Measurements from ENCODE around the gene TGM5. TPM values are rescaled to one million over a fixed set of nuclear protein-coding genes. Genes with fewer than 3 reads are reported as not detected.

The TGM5 gene
- total and polyA plus RNA-seq, 11 donors = 1.2 TPM; not detected in 10

DNA sequence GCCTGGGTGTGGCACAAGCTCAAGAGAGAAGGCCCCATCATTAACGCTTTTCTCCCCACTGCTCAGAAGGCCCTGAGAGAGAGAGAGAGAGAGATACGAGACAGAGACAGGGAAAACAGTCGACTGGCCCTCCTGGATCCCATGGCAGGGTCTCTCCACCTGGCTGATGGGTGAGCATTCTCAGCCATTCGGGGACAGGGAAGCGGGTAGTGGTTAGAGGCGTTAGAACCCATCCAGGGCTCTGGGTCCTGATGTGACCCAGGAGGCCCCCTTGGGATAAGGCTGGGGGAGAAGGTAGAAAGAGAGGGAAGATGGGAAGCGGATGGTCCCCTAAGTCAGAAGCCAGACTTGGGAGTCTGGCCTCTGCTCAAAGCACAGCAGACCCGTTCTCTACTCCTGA, 7.9 kb downstream of the TGM5 start:
- WGBS, 4 donors = 79 to 93% (median 84%) methylated on average over 7 to 8 of the region's 8 CpGs
- no peak overlapping the region for H3K27ac ChIP-seq
- no peaks in the 10 kb centered on the region for H3K4me1 ChIP-seq
- ATAC-seq (no peak), DNase-seq (no peak)
- no peak overlapping the region for H3K4me3 ChIP-seq
- TF ChIP-seq POLR2A (IDR thresholded peaks at IDR 0.05) = no peak
- TF ChIP-seq, protein P1, sequence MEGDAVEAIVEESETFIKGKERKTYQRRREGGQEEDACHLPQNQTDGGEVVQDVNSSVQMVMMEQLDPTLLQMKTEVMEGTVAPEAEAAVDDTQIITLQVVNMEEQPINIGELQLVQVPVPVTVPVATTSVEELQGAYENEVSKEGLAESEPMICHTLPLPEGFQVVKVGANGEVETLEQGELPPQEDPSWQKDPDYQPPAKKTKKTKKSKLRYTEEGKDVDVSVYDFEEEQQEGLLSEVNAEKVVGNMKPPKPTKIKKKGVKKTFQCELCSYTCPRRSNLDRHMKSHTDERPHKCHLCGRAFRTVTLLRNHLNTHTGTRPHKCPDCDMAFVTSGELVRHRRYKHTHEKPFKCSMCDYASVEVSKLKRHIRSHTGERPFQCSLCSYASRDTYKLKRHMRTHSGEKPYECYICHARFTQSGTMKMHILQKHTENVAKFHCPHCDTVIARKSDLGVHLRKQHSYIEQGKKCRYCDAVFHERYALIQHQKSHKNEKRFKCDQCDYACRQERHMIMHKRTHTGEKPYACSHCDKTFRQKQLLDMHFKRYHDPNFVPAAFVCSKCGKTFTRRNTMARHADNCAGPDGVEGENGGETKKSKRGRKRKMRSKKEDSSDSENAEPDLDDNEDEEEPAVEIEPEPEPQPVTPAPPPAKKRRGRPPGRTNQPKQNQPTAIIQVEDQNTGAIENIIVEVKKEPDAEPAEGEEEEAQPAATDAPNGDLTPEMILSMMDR (IDR thresholded peaks at IDR 0.05) = no peak
- H3K9me3 ChIP-seq = no peaks in the 10 kb centered on the region
- peaks cover 0 to 4% (median 0%) of the 10 kb centered on the region in 9 donors for H3K27me3 ChIP-seq
- intact Hi-C loops (cut with DNase I) = no loop called here
- no peaks in the 10 kb centered on the region for H3K36me3 ChIP-seq

DNA sequence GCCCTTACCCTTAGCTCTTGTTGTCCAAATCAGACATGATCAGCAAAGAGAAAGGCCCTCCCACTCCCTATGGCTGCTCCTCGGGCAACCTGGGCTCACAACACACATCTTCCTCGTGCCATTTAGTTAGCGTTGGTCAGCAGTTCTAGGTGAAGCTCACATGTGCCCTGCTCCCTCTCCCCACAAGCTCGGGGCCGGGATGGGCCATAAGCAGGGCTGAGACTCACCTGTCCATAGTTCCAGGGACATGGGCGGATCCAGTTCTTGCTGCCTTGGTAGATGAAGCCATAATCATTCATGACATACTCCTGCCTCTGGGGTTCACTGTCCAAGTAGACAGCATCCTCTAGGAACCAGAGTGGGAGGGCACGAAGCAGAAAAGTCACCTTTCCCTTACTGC, 10.4 kb downstream of the TGM5 start:
- ATAC-seq (no peak), DNase-seq (no peak)
- Histone ChIP-seq H3K36me3 (no peaks in the 10 kb centered on the region), H3K4me3 (no peak overlapping the region), H3K27me3 (peaks cover 0 to 2% (median 0%) of the 10 kb centered on the region in 9 donors), H3K4me1 (no peaks in the 10 kb centered on the region), H3K27ac (no peak overlapping the region), H3K9me3 (no peaks in the 10 kb centered on the region)
- intact Hi-C loops (cut with DNase I) = no loop called here
- 74 to 85% (median 83%) methylated on average over 7 of the region's 7 CpGs for WGBS, 4 donors
- TF ChIP-seq POLR2A (IDR thresholded peaks at IDR 0.05) = no peak
- TF ChIP-seq, protein P1 (IDR thresholded peaks at IDR 0.05) = no peak

GRCh38 chr15:43255376-43255775, 11.4 kb downstream of the TGM5 start:
- ATAC-seq (no peak), DNase-seq (no peak)
- H3K36me3 ChIP-seq = no peaks in the 10 kb centered on the region
- no peak overlapping the region for H3K27ac ChIP-seq
- WGBS, 4 donors = 55 to 89% (median 69%) methylated on average over 2 of the region's 2 CpGs
- H3K9me3 ChIP-seq = no peaks in the 10 kb centered on the region
- TF ChIP-seq, protein P1 (IDR thresholded peaks at IDR 0.05) = no peak
- no peaks in the 10 kb centered on the region for H3K4me1 ChIP-seq
- no peak overlapping the region for H3K4me3 ChIP-seq
- H3K27me3 ChIP-seq = peaks cover 0 to 2% (median 0%) of the 10 kb centered on the region in 9 donors
- intact Hi-C loops (cut with DNase I) = no loop called here

- DNase-seq (no peak), ATAC-seq (no peak)
- peaks cover 0 to 2% (median 0%) of the 10 kb centered on the region in 9 donors for H3K27me3 ChIP-seq
- no peak overlapping the region for H3K27ac ChIP-seq
- no peaks in the 10 kb centered on the region for H3K36me3 ChIP-seq
- WGBS, 4 donors = 53 to 59% (median 57%) methylated on average over 14 to 15 of the region's 15 CpGs
- intact Hi-C loops (cut with DNase I) = no loop called here
- H3K9me3 ChIP-seq = no peaks in the 10 kb centered on the region
- no peaks in the 10 kb centered on the region for H3K4me1 ChIP-seq
- TF ChIP-seq, protein P1 (IDR thresholded peaks at IDR 0.05) = no peak
- TF ChIP-seq POLR2A (IDR thresholded peaks at IDR 0.05) = no peak
- H3K4me3 ChIP-seq = no peak overlapping the region
Measured at GRCh38 chr15:43253431-43254403, 13.0 kb downstream of the TGM5 start.

Measured in heart left ventricle (tissue), 16 donors.